Panc1 (cell line): ENCODE measurements around the gene SLC25A10.
A peak's percentile ranks its signal among the peaks of the same experiment; 100 is the strongest.

Source experiments
- POLR2AphosphoS5 ChIP-seq: IDR thresholded peaks from 2 replicates; pipeline ENCODE4 v1.6.1; 2012; ENCODE audit warnings: mild to moderate bottlenecking, low read depth, low read length, moderate library complexity
- REST ChIP-seq, 2 experiments: IDR thresholded peaks; 2 replicates each; pipeline ENCODE4 v1.6.1; 2011 to 2012; ENCODE audit warnings: low read depth in 2 of 2, control low read depth in 1 of 2, low read length in 1 of 2, mild to moderate bottlenecking in 1 of 2, moderate library complexity in 1 of 2; ENCODE audit not compliant: insufficient read depth in 1 of 2
- SIN3A ChIP-seq: IDR thresholded peaks from 2 replicates; pipeline ENCODE4 v1.6.1; 2012; ENCODE audit warnings: low read depth, mild to moderate bottlenecking, low read length, moderate library complexity, borderline replicate concordance; ENCODE audit not compliant: insufficient read depth
- TCF7L2 ChIP-seq: IDR thresholded peaks from 2 replicates; pipeline ENCODE4 v1.6.1; 2011; ENCODE audit warnings: mild to moderate bottlenecking, low read depth, low read length, inconsistent platforms
- TF ChIP-seq, protein P1 (sequence below): fragments of 450-650 bp; IDR thresholded peaks from 2 replicates; pipeline ENCODE4 v1.5.1; 2017; ENCODE audit warnings: mild to moderate bottlenecking

DNA sequence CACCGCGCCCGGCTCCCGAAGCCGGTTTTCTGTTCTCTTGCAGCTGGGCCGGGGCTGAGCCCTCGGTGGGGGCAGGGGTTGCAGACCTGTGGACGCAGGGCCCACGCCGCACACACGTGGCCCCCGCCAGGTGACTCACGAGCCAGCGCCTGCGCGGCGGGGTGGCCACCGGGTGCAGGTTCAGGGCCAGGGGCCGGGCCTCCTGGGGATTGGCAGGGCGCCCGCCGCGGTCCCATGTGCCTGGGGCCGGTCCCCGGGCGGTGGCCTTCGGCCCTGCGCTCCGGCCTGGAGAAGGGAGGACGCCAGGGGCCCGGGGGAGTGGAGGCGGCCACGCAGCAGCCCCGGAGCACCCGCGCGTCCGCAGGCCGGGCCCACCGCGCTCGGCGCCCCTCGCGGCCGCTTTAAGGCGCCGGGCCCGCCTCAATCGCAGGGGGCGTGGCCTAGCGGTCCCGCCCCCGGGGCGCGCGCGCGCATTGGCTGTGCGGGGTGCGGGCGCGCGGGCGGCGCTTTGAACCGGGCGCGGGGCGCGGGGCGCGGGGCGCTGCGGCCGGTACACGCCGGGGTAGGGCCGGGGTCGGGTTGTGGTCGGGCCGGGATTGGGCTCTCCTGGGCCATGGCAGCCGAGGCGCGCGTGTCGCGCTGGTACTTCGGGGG, at the start of gene SLC25A10:
- TF ChIP-seq, protein P1, sequence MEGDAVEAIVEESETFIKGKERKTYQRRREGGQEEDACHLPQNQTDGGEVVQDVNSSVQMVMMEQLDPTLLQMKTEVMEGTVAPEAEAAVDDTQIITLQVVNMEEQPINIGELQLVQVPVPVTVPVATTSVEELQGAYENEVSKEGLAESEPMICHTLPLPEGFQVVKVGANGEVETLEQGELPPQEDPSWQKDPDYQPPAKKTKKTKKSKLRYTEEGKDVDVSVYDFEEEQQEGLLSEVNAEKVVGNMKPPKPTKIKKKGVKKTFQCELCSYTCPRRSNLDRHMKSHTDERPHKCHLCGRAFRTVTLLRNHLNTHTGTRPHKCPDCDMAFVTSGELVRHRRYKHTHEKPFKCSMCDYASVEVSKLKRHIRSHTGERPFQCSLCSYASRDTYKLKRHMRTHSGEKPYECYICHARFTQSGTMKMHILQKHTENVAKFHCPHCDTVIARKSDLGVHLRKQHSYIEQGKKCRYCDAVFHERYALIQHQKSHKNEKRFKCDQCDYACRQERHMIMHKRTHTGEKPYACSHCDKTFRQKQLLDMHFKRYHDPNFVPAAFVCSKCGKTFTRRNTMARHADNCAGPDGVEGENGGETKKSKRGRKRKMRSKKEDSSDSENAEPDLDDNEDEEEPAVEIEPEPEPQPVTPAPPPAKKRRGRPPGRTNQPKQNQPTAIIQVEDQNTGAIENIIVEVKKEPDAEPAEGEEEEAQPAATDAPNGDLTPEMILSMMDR = no peak
- TF ChIP-seq REST (IDR thresholded peaks at IDR 0.05; ENCODE audit: insufficient read depth in 1 of 2, low read depth in 2 of 2, low read length in 1 of 2) (no peak), POLR2AphosphoS5 (peak; percentile 49; the same call in 1 of the 2 replicates), TCF7L2 (peak; percentile 100), SIN3A (no peak; the same call in 1 of the 2 replicates)
